HEK293 (cell line): ENCODE results near the gene OGFOD2.

ENCODE experiments used
- CTCF ChIA-PET: fragments of 350-600 bp; formaldehyde crosslinking; extraction: SDS; loops from one replicate; lab custom pipeline; 2021; ENCODE audit warnings: antibody characterized with exemption; lab: Yijun Ruan, JAX
- POLR2A ChIA-PET: fragments of 300-600 bp; formaldehyde crosslinking; extraction: SDS; loops from one replicate; lab custom pipeline; 2020; ENCODE audit warnings: antibody characterized with exemption, inconsistent platforms; lab: Yijun Ruan, JAX
- H3K27ac ChIP-seq: fragments of 200-500 bp; sonication (Bioruptor generic); 2 replicates; pipeline ENCODE4 v1.5.1; 2014; ENCODE audit warnings: low read depth, low read length, control low read depth, inconsistent platforms; ENCODE audit errors: extremely low read depth
- H3K36me3 ChIP-seq, 2 experiments: fragments of 200-500 bp in 1 of 2; sonication (Bioruptor generic) in 1 of 2; 1 replicate in 1 of 2; 2 replicates in 1 of 2; pipeline ENCODE4 v1.5.1; 2014 to 2017; ENCODE audit warnings: inconsistent platforms in 2 of 2, low read length in 2 of 2; ENCODE audit not compliant: control insufficient read depth in 2 of 2, insufficient read depth in 1 of 2
- H3K4me1 ChIP-seq: fragments of 200-500 bp; sonication (Bioruptor generic); 2 replicates; pipeline ENCODE4 v1.5.1; 2014; ENCODE audit warnings: mild to moderate bottlenecking, low read length, inconsistent platforms; ENCODE audit not compliant: control insufficient read depth, insufficient read depth
- H3K4me3 ChIP-seq: 2 replicates; pipeline ENCODE4 v1.5.1; 2011; ENCODE audit warnings: low read depth, mild to moderate bottlenecking, control low read depth, low read length, moderate library complexity
- H3K9me3 ChIP-seq: fragments of 200-500 bp; sonication (Bioruptor generic); 2 replicates; pipeline ENCODE4 v1.5.1; 2014; ENCODE audit warnings: low read depth, low read length, inconsistent platforms; ENCODE audit not compliant: control insufficient read depth, insufficient read depth
- GLIS2 ChIP-seq: fragments of 450-650 bp; formaldehyde crosslinking; IDR thresholded peaks from 2 replicates; pipeline ENCODE4 v1.5.1; 2016; ENCODE audit warnings: missing biosample characterization, missing genetic modification characterization
- PBX3 ChIP-seq: sonication (generic); formaldehyde crosslinking; IDR thresholded peaks from 2 replicates; pipeline ENCODE4 v1.8.1; 2022; ENCODE audit warnings: mild to moderate bottlenecking, moderate library complexity, missing genetic modification reagents
- SCRT2 ChIP-seq: fragments of 450-650 bp; formaldehyde crosslinking; IDR thresholded peaks from 2 replicates; pipeline ENCODE4 v1.5.1; 2016; ENCODE audit warnings: missing biosample characterization, missing genetic modification characterization
- ZBTB11 ChIP-seq: fragments of 450-650 bp; formaldehyde crosslinking; conservative IDR thresholded peaks from 2 replicates; pipeline ENCODE4 v1.5.1; 2016; ENCODE audit warnings: low read depth, missing biosample characterization, missing genetic modification characterization
- ZFHX2 ChIP-seq: fragments of 450-650 bp; formaldehyde crosslinking; conservative IDR thresholded peaks from 2 replicates; pipeline ENCODE4 v1.5.1; 2016; ENCODE audit warnings: missing biosample characterization, missing genetic modification characterization
- ZNF16 ChIP-seq: fragments of 450-650 bp; formaldehyde crosslinking; IDR thresholded peaks from 2 replicates; pipeline ENCODE4 v1.5.1; 2016; ENCODE audit warnings: low read depth, missing biosample characterization, missing genetic modification characterization
- ZNF221 ChIP-seq: fragments of 450-650 bp; formaldehyde crosslinking; IDR thresholded peaks from 2 replicates; pipeline ENCODE4 v1.5.1; 2017; ENCODE audit warnings: missing biosample characterization, missing genetic modification characterization, borderline replicate concordance
- ZNF341 ChIP-seq: fragments of 450-650 bp; formaldehyde crosslinking; IDR thresholded peaks from 2 replicates; pipeline ENCODE4; 2016; ENCODE audit warnings: low read depth, missing biosample characterization, missing genetic modification characterization
- ZNF391 ChIP-seq: fragments of 450-650 bp; formaldehyde crosslinking; IDR thresholded peaks from 2 replicates; pipeline ENCODE4 v1.5.1; 2016; ENCODE audit warnings: low read depth, missing biosample characterization, missing genetic modification characterization, borderline replicate concordance
- ZNF423 ChIP-seq: fragments of 450-650 bp; formaldehyde crosslinking; IDR thresholded peaks from 2 replicates; pipeline ENCODE4 v1.5.1; 2016; ENCODE audit warnings: missing biosample characterization, missing genetic modification characterization
- ZNF433 ChIP-seq: fragments of 450-650 bp; formaldehyde crosslinking; IDR thresholded peaks from 2 replicates; pipeline ENCODE4 v1.5.1; 2016; ENCODE audit warnings: missing biosample characterization, missing genetic modification characterization, low read depth
- ZNF692 ChIP-seq: fragments of 450-650 bp; formaldehyde crosslinking; IDR thresholded peaks from 2 replicates; pipeline ENCODE4 v1.5.1; 2016; ENCODE audit warnings: missing biosample characterization, missing genetic modification characterization
- TF ChIP-seq, protein P1 (sequence below): fragments of 450-650 bp; formaldehyde crosslinking; IDR thresholded peaks from 2 replicates; pipeline ENCODE4 v1.5.1; 2017; ENCODE audit warnings: missing biosample characterization, missing genetic modification characterization
- TF ChIP-seq, protein P2 (sequence below): fragments of 450-650 bp; formaldehyde crosslinking; IDR thresholded peaks from 2 replicates; pipeline ENCODE4; 2016; ENCODE audit warnings: missing biosample characterization, missing genetic modification characterization
- TF ChIP-seq, protein P3 (sequence below): fragments of 450-650 bp; formaldehyde crosslinking; IDR thresholded peaks from 2 replicates; pipeline ENCODE4 v1.5.1; 2016; ENCODE audit warnings: missing biosample characterization, missing genetic modification characterization

The OGFOD2 gene

DNA sequence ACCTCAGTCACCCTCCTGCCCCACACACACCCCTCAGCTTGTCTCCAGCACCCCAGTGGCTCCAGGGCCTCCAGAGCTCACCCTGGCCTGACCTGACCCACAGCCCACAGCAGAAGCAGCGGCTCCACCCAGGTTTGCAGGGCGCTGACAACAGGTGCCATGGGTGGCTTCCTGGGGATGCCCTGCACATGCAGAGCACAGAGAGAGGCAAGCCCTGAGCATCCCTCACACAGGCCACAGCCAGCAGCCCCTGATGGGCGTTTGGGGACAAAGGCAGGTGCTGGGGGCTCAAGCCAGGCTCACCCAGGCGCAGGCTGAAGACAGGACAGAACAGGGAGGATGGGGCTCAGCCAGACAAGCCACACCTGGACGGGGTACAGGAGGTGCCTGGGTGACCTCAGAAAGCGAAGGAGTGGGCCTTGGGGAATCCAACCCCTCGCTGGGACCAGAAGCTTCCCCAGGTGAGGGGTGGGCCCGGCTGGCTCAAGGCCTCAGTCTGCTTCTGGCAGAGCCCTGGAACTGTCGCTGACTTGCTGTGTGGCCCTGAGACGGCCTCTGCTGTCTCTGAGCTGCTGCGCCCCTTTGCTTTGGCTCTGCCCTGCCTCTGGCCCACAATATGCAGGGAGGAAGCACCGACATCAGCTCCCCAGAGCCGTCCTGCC, 16.0 kb downstream of the OGFOD2 start:
- H3K36me3 ChIP-seq, result peaks cover 0 to 7% of the 10 kb centered on the region in 2 experiments; a peak in 1 of 3 replicates
- H3K4me3 ChIP-seq, result no peak overlapping the region
- TF ChIP-seq, protein P1, sequence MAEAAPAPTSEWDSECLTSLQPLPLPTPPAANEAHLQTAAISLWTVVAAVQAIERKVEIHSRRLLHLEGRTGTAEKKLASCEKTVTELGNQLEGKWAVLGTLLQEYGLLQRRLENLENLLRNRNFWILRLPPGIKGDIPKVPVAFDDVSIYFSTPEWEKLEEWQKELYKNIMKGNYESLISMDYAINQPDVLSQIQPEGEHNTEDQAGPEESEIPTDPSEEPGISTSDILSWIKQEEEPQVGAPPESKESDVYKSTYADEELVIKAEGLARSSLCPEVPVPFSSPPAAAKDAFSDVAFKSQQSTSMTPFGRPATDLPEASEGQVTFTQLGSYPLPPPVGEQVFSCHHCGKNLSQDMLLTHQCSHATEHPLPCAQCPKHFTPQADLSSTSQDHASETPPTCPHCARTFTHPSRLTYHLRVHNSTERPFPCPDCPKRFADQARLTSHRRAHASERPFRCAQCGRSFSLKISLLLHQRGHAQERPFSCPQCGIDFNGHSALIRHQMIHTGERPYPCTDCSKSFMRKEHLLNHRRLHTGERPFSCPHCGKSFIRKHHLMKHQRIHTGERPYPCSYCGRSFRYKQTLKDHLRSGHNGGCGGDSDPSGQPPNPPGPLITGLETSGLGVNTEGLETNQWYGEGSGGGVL (tag by site-specific recombination), result no peak
- peak; percentile 79 for TF ChIP-seq SCRT2 (tag by site-specific recombination)
- H3K4me1 ChIP-seq, result no peaks in the 10 kb centered on the region
- ChIA-PET POLR2A (no interaction called here), CTCF (no interaction called here)
- H3K27ac ChIP-seq, result no peak overlapping the region
- no peaks in the 10 kb centered on the region for H3K9me3 ChIP-seq

- CTCF ChIA-PET, result no interaction called here
- Histone ChIP-seq H3K27ac (no peak overlapping the region), H3K36me3 (peaks cover 0 to 5% of the 10 kb centered on the region in 2 experiments; a peak in 1 of 3 replicates), H3K4me3 (no peak overlapping the region), H3K9me3 (no peaks in the 10 kb centered on the region), H3K4me1 (no peaks in the 10 kb centered on the region)
- TF ChIP-seq ZNF16 (no peak), ZNF341 (tag by site-specific recombination) (peak; percentile 45), GLIS2 (tag by site-specific recombination) (0 out of 2 replicates have a peak, but pooled peaks have one; percentile 11)
- POLR2A ChIA-PET, result no interaction called here
These were observed 16.7 kb downstream of the OGFOD2 start for GRCh38 chr12:122991623-122992275.

DNA sequence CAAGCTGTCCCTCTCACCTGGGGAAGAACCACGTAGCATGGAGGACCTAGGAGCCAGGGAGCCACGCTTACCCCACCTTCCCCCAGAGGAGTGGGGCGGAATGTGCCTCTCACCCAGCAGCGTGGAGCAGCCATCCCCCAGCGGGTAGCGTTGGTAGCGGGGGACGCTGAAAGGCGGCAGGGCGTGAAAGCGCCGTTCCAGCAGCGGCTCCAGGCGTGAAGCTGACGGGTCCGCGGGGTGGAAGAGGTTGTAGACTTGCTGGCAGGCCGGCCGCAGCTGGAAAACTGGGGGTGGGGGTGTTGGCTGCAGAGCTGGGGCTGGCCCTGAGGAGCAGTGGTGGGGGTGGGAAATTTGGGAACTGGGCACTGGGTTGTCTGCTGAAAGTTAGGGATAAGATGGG, 17.3 kb downstream of the OGFOD2 start:
- CTCF ChIA-PET, result no interaction called here
- no peaks in the 10 kb centered on the region for H3K4me1 ChIP-seq
- H3K4me3 ChIP-seq, result no peak overlapping the region
- peaks cover 0 to 1% of the 10 kb centered on the region in 2 experiments; a peak in 1 of 3 replicates for H3K36me3 ChIP-seq
- H3K27ac ChIP-seq, result no peak overlapping the region
- POLR2A ChIA-PET, result no interaction called here
- no peaks in the 10 kb centered on the region for H3K9me3 ChIP-seq
- TF ChIP-seq ZNF391, result no peak
- TF ChIP-seq ZNF433, result no peak
- no peak for TF ChIP-seq ZNF423 (tag by site-specific recombination)
- TF ChIP-seq ZFHX2 (tag by site-specific recombination), result no peak
- TF ChIP-seq, protein P2, sequence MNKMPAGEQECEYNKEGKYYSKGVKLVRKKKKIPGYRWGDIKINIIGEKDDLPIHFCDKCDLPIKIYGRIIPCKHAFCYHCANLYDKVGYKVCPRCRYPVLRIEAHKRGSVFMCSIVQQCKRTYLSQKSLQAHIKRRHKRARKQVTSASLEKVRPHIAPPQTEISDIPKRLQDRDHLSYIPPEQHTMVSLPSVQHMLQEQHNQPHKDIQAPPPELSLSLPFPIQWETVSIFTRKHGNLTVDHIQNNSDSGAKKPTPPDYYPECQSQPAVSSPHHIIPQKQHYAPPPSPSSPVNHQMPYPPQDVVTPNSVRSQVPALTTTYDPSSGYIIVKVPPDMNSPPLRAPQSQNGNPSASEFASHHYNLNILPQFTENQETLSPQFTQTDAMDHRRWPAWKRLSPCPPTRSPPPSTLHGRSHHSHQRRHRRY (tag by site-specific recombination), result no peak
- no peak for TF ChIP-seq ZNF221
- TF ChIP-seq ZNF692 (tag by site-specific recombination), result no peak
- TF ChIP-seq ZBTB11 (tag by site-specific recombination), result no peak
- no peak for TF ChIP-seq ZNF341 (tag by site-specific recombination)
- TF ChIP-seq, protein P3, sequence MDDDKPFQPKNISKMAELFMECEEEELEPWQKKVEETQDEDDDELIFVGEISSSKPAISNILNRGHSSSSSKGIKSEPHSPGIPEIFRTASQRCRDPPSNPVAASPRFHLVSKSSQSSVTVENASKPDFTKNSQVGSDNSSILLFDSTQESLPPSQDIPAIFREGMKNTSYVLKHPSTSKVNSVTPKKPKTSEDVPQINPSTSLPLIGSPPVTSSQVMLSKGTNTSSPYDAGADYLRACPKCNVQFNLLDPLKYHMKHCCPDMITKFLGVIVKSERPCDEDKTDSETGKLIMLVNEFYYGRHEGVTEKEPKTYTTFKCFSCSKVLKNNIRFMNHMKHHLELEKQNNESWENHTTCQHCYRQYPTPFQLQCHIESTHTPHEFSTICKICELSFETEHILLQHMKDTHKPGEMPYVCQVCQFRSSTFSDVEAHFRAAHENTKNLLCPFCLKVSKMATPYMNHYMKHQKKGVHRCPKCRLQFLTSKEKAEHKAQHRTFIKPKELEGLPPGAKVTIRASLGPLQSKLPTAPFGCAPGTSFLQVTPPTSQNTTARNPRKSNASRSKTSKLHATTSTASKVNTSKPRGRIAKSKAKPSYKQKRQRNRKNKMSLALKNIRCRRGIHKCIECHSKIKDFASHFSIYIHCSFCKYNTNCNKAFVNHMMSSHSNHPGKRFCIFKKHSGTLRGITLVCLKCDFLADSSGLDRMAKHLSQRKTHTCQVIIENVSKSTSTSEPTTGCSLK (tag by site-specific recombination), result no peak
- TF ChIP-seq PBX3 (CRISPR knock-in tag), result no peak
